Cardiac fibroblast (primary cell): ENCODE data around the gene RRBP1.

Experiments used
- DNase-seq, 2 donors: peaks; one replicate each; pipeline versions ENCODE4 v3.0.0 to v3.0.0-alpha.2; 2010; ENCODE audit warnings: low read depth in 2 of 2
- H3K4me3 ChIP-seq, 2 donors: replicated peaks in 1 of 2; 1 replicate in 1 of 2; 2 replicates in 1 of 2; pipeline ENCODE4 v1.5.1; 2011; ENCODE audit warnings: low read depth in 2 of 2, low read length in 2 of 2, mild to moderate bottlenecking in 2 of 2, moderate library complexity in 1 of 2
- TF ChIP-seq, protein P1 (sequence below): IDR thresholded peaks from one replicate; pipeline ENCODE4 v1.5.1; 2011; ENCODE audit warnings: low read depth, mild to moderate bottlenecking, low read length, inconsistent platforms

Gene RRBP1

DNA sequence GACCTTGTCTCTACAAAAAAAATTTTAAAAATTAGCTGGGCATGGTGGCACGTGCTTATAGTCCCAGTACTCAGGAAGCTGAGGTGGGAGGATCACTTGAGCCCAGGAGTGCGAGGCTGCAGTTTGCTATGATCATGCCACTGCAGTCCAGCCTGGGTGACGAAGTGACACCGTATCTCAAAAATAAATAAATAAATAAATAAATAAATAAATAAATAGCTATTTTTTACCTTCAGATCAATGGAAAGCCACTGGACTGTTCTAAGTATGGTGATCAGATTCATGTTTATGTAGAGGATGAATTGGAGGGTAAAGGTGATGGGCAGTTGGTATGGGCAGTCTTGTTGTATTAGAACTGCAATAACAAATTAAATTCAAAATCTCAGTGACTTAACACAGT is 88.1 kb downstream of the RRBP1 start:
- no peak overlapping the region for H3K4me3 ChIP-seq
- no peak for DNase-seq
- TF ChIP-seq, protein P1, sequence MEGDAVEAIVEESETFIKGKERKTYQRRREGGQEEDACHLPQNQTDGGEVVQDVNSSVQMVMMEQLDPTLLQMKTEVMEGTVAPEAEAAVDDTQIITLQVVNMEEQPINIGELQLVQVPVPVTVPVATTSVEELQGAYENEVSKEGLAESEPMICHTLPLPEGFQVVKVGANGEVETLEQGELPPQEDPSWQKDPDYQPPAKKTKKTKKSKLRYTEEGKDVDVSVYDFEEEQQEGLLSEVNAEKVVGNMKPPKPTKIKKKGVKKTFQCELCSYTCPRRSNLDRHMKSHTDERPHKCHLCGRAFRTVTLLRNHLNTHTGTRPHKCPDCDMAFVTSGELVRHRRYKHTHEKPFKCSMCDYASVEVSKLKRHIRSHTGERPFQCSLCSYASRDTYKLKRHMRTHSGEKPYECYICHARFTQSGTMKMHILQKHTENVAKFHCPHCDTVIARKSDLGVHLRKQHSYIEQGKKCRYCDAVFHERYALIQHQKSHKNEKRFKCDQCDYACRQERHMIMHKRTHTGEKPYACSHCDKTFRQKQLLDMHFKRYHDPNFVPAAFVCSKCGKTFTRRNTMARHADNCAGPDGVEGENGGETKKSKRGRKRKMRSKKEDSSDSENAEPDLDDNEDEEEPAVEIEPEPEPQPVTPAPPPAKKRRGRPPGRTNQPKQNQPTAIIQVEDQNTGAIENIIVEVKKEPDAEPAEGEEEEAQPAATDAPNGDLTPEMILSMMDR: no peak

DNA sequence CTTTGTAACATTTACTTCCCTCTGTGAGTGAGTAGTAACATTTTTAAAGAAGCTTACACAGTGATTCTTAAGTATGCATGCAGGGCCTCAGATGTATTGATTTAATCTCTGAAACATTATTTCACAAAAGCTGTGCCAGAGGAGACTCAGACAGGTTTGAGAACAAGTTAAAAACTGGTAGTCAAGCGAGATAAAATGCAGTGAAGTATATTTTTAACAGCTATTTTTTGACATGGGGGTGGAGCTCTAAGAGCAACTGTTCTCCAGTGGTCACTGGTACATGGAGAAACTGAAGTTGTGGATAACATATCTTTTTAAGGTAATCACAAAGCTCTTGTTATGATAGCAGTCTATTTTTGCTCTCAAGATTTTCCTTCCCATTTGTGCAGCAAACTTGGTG is 91.8 kb downstream of the RRBP1 start:
- DNase-seq: no peak
- TF ChIP-seq, protein P1: no peak
- H3K4me3 ChIP-seq: no peak overlapping the region

DNA sequence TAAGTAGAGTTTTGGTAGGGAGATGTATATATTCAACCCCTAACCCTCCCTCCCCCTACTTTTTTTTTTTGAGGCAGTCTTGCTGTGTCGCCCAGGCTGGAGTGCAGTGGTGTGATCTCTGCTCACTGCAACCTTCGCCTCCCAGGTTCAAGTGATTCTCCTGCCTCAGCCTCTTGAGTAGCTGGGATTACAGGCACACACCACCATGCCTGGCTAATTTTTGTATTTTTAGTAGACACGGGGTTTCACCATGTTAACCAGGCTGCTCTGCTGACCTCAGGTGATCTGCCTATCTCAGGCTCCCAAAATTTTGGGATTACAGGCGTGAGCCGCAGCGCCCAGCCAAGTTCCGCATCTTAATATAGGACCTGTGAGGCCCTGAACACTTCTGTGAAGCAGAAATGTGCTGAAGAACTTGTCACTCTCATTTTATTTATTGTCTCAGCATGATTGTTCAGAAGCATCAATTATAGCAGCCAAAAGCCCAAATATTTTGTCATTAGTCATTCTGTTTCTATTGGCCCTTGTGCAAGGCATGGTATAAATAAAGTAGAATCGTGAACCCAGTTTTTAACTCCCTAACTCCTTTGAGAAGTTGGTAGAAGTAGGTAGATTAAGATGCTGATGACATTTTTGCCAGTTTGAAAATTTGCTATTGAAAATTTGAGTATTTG is 92.7 kb downstream of the RRBP1 start:
- peak in 1 of 2 donors; percentile 46 for DNase-seq
- no peak overlapping the region for H3K4me3 ChIP-seq
- TF ChIP-seq, protein P1: no peak

DNA sequence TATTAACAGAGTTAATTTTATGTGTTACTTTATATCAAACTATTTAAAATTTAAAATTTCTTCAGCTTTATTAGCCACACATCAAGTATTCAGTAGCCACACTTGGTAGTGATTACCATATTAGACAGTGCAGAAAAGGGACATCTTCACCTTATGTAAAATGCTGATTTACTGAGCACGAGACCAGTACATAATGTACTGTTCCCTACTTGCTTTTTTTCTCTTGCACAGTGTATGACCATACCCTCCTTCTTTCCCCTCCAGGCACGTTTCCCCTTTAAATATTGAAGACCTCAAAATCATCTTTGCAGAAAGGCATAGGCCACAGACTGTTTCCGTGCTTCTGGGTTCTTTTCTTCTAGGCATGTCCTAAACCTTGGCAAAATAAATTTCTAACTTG is 94.2 kb downstream of the RRBP1 start:
- H3K4me3 ChIP-seq: no peak overlapping the region
- DNase-seq: no peak
- TF ChIP-seq, protein P1: no peak

DNA sequence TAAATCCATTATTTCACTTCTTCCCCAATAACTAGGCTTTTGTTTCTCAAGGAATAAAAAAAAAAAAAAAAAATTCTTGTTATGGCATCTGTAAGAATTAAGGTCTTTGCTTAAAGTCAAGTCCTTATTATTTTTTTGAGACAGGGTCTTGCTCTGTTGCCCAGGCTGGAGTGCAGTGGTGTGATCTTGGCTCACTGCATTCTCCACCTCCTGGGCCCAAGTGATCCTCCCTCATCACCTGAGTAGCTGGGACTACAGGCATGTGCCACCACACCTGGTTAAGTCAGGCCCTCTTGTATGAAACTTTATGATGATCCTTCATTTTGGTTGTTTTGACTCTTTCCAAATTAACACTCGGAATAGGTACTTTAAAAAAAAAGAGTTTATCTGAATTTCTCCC is 94.9 kb downstream of the RRBP1 start:
- no peak overlapping the region for H3K4me3 ChIP-seq
- DNase-seq: no peak
- TF ChIP-seq, protein P1: no peak

DNA sequence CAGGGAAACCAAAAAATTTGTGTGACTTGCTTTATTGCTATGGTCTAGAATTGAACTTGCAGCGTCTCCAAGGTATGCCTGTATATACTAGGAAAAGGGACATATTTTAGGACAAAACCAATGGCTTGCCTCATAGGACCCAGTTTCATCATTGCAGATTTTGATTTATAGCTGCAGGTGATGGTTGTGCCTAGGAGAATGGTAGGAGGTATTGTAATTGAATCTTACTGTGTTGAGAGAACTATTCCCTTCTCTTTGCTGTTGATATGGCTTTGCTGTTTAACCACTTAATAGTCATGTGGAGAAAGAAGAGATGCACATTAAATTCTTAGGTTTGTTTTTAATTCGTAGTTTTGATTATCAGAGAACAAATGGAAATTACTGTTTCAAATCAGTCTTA is 95.8 kb downstream of the RRBP1 start:
- no peak for DNase-seq
- no peak overlapping the region for H3K4me3 ChIP-seq
- TF ChIP-seq, protein P1: no peak

DNA sequence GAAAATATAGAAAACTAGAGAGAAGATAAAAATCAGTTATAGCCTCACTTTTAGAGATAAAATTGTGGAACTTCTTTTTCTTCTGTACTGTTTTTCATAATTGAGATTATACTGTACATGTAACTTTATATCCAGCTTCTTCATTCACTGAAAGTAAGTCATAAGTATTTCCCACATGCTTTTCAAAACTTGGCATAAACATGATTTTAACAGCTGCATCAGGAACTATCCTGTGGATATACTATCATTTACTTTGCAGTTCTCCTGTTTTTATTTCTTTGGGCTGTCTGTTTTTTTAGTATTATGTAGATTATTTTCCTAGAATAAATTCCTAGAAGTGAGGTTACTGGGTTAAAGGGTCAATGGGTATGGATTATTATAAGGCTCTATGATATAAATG is 97.4 kb downstream of the RRBP1 start:
- DNase-seq: no peak
- no peak overlapping the region for H3K4me3 ChIP-seq
- TF ChIP-seq, protein P1: no peak
